ENCODE data around the gene ARHGEF10L.
A peak's percentile ranks its signal among the peaks of the same experiment; 100 is the strongest.

ARHGEF10L gene

GRCh38 chr1:17540255-17541001 is 930 bp downstream of the ARHGEF10L start:
- no peaks in the 10 kb centered on the region for H3K9me3 ChIP-seq (ENCODE audit: control insufficient read depth, low read length)
- peak overlapping the region; percentile 84 for H3K9ac ChIP-seq (ENCODE audit: low read length)
- H3K27me3 ChIP-seq (ENCODE audit: control insufficient read depth, insufficient read depth, low read length), result no peaks in the 10 kb centered on the region
- H3K4me3 ChIP-seq (ENCODE audit: low read length), result peak overlapping the region; percentile 41
- H3K4me1 ChIP-seq (ENCODE audit: control insufficient read depth, insufficient read depth, low read length), result peaks cover 44% of the 10 kb centered on the region
- no peaks in the 10 kb centered on the region for H3K36me3 ChIP-seq (ENCODE audit: control insufficient read depth, insufficient read depth, low read length)

GRCh38 chr1:17542645-17543044 is 3.1 kb downstream of the ARHGEF10L start:
- no peaks in the 10 kb centered on the region for H3K27me3 ChIP-seq (ENCODE audit: control insufficient read depth, insufficient read depth, low read length)
- H3K9me3 ChIP-seq (ENCODE audit: control insufficient read depth, low read length), result no peaks in the 10 kb centered on the region
- H3K9ac ChIP-seq (ENCODE audit: low read length), result no peak overlapping the region
- H3K4me1 ChIP-seq (ENCODE audit: control insufficient read depth, insufficient read depth, low read length), result peaks cover 50% of the 10 kb centered on the region
- no peaks in the 10 kb centered on the region for H3K36me3 ChIP-seq (ENCODE audit: control insufficient read depth, insufficient read depth, low read length)
- H3K4me3 ChIP-seq (ENCODE audit: low read length), result no peak overlapping the region

GRCh38 chr1:17544776-17545350 is 5.4 kb downstream of the ARHGEF10L start:
- no peaks in the 10 kb centered on the region for H3K9me3 ChIP-seq (ENCODE audit: control insufficient read depth, low read length)
- H3K4me1 ChIP-seq (ENCODE audit: control insufficient read depth, insufficient read depth, low read length), result peaks cover 35% of the 10 kb centered on the region
- no peak overlapping the region for H3K9ac ChIP-seq (ENCODE audit: low read length)
- H3K27me3 ChIP-seq (ENCODE audit: control insufficient read depth, insufficient read depth, low read length), result no peaks in the 10 kb centered on the region
- no peaks in the 10 kb centered on the region for H3K36me3 ChIP-seq (ENCODE audit: control insufficient read depth, insufficient read depth, low read length)
- no peak overlapping the region for H3K4me3 ChIP-seq (ENCODE audit: low read length)

GRCh38 chr1:17545356-17545755 is 5.9 kb downstream of the ARHGEF10L start:
- H3K9me3 ChIP-seq (ENCODE audit: control insufficient read depth, low read length), result no peaks in the 10 kb centered on the region
- no peaks in the 10 kb centered on the region for H3K36me3 ChIP-seq (ENCODE audit: control insufficient read depth, insufficient read depth, low read length)
- no peaks in the 10 kb centered on the region for H3K27me3 ChIP-seq (ENCODE audit: control insufficient read depth, insufficient read depth, low read length)
- H3K4me3 ChIP-seq (ENCODE audit: low read length), result no peak overlapping the region
- H3K9ac ChIP-seq (ENCODE audit: low read length), result peak overlapping the region; percentile 11
- H3K4me1 ChIP-seq (ENCODE audit: control insufficient read depth, insufficient read depth, low read length), result peaks cover 31% of the 10 kb centered on the region

- H3K4me1 ChIP-seq (ENCODE audit: control insufficient read depth, insufficient read depth, low read length), result peaks cover 37% of the 10 kb centered on the region
These were observed 7.6 kb downstream of the ARHGEF10L start for GRCh38 chr1:17546946-17547670.

GRCh38 chr1:17549384-17549783 is 9.9 kb downstream of the ARHGEF10L start:
- no peak overlapping the region for H3K9ac ChIP-seq (ENCODE audit: low read length)
- no peaks in the 10 kb centered on the region for H3K9me3 ChIP-seq (ENCODE audit: control insufficient read depth, low read length)
- H3K4me3 ChIP-seq (ENCODE audit: low read length), result no peak overlapping the region
- peaks cover 30% of the 10 kb centered on the region for H3K4me1 ChIP-seq (ENCODE audit: control insufficient read depth, insufficient read depth, low read length)
- H3K36me3 ChIP-seq (ENCODE audit: control insufficient read depth, insufficient read depth, low read length), result no peaks in the 10 kb centered on the region
- no peaks in the 10 kb centered on the region for H3K27me3 ChIP-seq (ENCODE audit: control insufficient read depth, insufficient read depth, low read length)

More at GRCh38 chr1:17546946-17547670, 7.6 kb downstream of the ARHGEF10L start:
- H3K36me3 ChIP-seq (ENCODE audit: control insufficient read depth, insufficient read depth, low read length), result no peaks in the 10 kb centered on the region
- no peaks in the 10 kb centered on the region for H3K27me3 ChIP-seq (ENCODE audit: control insufficient read depth, insufficient read depth, low read length)
- H3K9ac ChIP-seq (ENCODE audit: low read length), result no peak overlapping the region
- no peak overlapping the region for H3K4me3 ChIP-seq (ENCODE audit: low read length)
- no peaks in the 10 kb centered on the region for H3K9me3 ChIP-seq (ENCODE audit: control insufficient read depth, low read length)

GRCh38 chr1:17550729-17551584 is 11.5 kb downstream of the ARHGEF10L start:
- no peak overlapping the region for H3K4me3 ChIP-seq (ENCODE audit: low read length)

GRCh38 chr1:17551755-17552234 is 12.3 kb downstream of the ARHGEF10L start:
- Histone ChIP-seq H3K4me3 (ENCODE audit: low read length) (no peak overlapping the region), H3K36me3 (ENCODE audit: control insufficient read depth, insufficient read depth, low read length) (no peaks in the 10 kb centered on the region), H3K4me1 (ENCODE audit: control insufficient read depth, insufficient read depth, low read length) (peaks cover 17% of the 10 kb centered on the region), H3K27me3 (ENCODE audit: control insufficient read depth, insufficient read depth, low read length) (no peaks in the 10 kb centered on the region), H3K9ac (ENCODE audit: low read length) (no peak overlapping the region), H3K9me3 (ENCODE audit: control insufficient read depth, low read length) (no peaks in the 10 kb centered on the region)

More at GRCh38 chr1:17550729-17551584, 11.5 kb downstream of the ARHGEF10L start:
- Histone ChIP-seq H3K27me3 (ENCODE audit: control insufficient read depth, insufficient read depth, low read length) (no peaks in the 10 kb centered on the region), H3K4me1 (ENCODE audit: control insufficient read depth, insufficient read depth, low read length) (peaks cover 17% of the 10 kb centered on the region), H3K9ac (ENCODE audit: low read length) (no peak overlapping the region), H3K36me3 (ENCODE audit: control insufficient read depth, insufficient read depth, low read length) (no peaks in the 10 kb centered on the region), H3K9me3 (ENCODE audit: control insufficient read depth, low read length) (no peaks in the 10 kb centered on the region)

- no peaks in the 10 kb centered on the region for H3K27me3 ChIP-seq (ENCODE audit: control insufficient read depth, insufficient read depth, low read length)
- H3K9me3 ChIP-seq (ENCODE audit: control insufficient read depth, low read length), result no peaks in the 10 kb centered on the region
- H3K4me1 ChIP-seq (ENCODE audit: control insufficient read depth, insufficient read depth, low read length), result peaks cover 25% of the 10 kb centered on the region
- H3K9ac ChIP-seq (ENCODE audit: low read length), result no peak overlapping the region
- H3K4me3 ChIP-seq (ENCODE audit: low read length), result no peak overlapping the region
- no peaks in the 10 kb centered on the region for H3K36me3 ChIP-seq (ENCODE audit: control insufficient read depth, insufficient read depth, low read length)
These were observed 14.6 kb downstream of the ARHGEF10L start for GRCh38 chr1:17553975-17554700.

GRCh38 chr1:17554954-17555353 is 15.5 kb downstream of the ARHGEF10L start:
- Histone ChIP-seq H3K9ac (ENCODE audit: low read length) (no peak overlapping the region), H3K4me1 (ENCODE audit: control insufficient read depth, insufficient read depth, low read length) (peaks cover 33% of the 10 kb centered on the region), H3K36me3 (ENCODE audit: control insufficient read depth, insufficient read depth, low read length) (no peaks in the 10 kb centered on the region), H3K27me3 (ENCODE audit: control insufficient read depth, insufficient read depth, low read length) (no peaks in the 10 kb centered on the region), H3K4me3 (ENCODE audit: low read length) (no peak overlapping the region), H3K9me3 (ENCODE audit: control insufficient read depth, low read length) (no peaks in the 10 kb centered on the region)

- H3K9ac ChIP-seq (ENCODE audit: low read length), result no peak overlapping the region
- H3K9me3 ChIP-seq (ENCODE audit: control insufficient read depth, low read length), result no peaks in the 10 kb centered on the region
- H3K36me3 ChIP-seq (ENCODE audit: control insufficient read depth, insufficient read depth, low read length), result no peaks in the 10 kb centered on the region
- peaks cover 39% of the 10 kb centered on the region for H3K4me1 ChIP-seq (ENCODE audit: control insufficient read depth, insufficient read depth, low read length)
- no peak overlapping the region for H3K4me3 ChIP-seq (ENCODE audit: low read length)
- no peaks in the 10 kb centered on the region for H3K27me3 ChIP-seq (ENCODE audit: control insufficient read depth, insufficient read depth, low read length)
These were observed 18.5 kb downstream of the ARHGEF10L start for GRCh38 chr1:17557986-17558385.
